Mesothelial cell of epicardium (in vitro differentiated cells): ENCODE data around the gene ESRRG. TPM values are rescaled to one million over a fixed set of nuclear protein-coding genes. Genes with fewer than 3 reads are reported as not detected.

Experiments used
- DNase-seq, 2 experiments: peaks; one replicate each; pipeline ENCODE4 v3.0.0; 2021; ENCODE audit warnings: low spot score in 2 of 2; ENCODE audit not compliant: unreplicated experiment in 2 of 2
- H3K27ac Mint-ChIP-seq: 2 replicates; pipeline ENCODE4 v1.8.0; 2021; ENCODE audit warnings: mixed read lengths
- H3K27me3 Mint-ChIP-seq: 2 replicates; pipeline ENCODE4 v1.8.0; 2021; ENCODE audit warnings: low read depth, mixed read lengths
- H3K36me3 Mint-ChIP-seq: 2 replicates; pipeline ENCODE4 v1.8.0; 2021; ENCODE audit warnings: mixed read lengths
- H3K4me1 Mint-ChIP-seq: 2 replicates; pipeline ENCODE4 v1.8.0; 2021; ENCODE audit warnings: mixed read lengths
- H3K4me3 Mint-ChIP-seq: 2 replicates; pipeline ENCODE4 v1.8.0; 2021; ENCODE audit warnings: mild to moderate bottlenecking, moderate library complexity, mixed read lengths
- H3K9me3 Mint-ChIP-seq: 2 replicates; pipeline ENCODE4 v1.8.0; 2021; ENCODE audit warnings: mixed read lengths
- CTCF ChIP-seq: fragments of 200-600 bp; sonication (generic); IDR thresholded peaks from one replicate; pipeline ENCODE4 v1.5.0; 2021; ENCODE audit warnings: antibody characterized with exemption; ENCODE audit not compliant: unreplicated experiment
- total RNA-seq: library from RNA; stranded (reverse); gene quantifications from 3 replicates; pipeline ENCODE4 v1.2.1, GENCODE V29; 2021

Gene ESRRG
- total RNA-seq, 1 donor from 2014 or later, result 11.0 TPM

GRCh38 chr1:216739793-216740192 lies 16.6 kb upstream of the ESRRG start:
- TF ChIP-seq CTCF, result no peak
- Mint-ChIP-seq H3K27me3 (peaks cover 2% of the 10 kb centered on the region), H3K27ac (no peak overlapping the region), H3K36me3 (no peaks in the 10 kb centered on the region), H3K4me1 (peaks cover 10% of the 10 kb centered on the region), H3K9me3 (peaks cover 4% of the 10 kb centered on the region), H3K4me3 (no peak overlapping the region)
- no peak for DNase-seq

DNA sequence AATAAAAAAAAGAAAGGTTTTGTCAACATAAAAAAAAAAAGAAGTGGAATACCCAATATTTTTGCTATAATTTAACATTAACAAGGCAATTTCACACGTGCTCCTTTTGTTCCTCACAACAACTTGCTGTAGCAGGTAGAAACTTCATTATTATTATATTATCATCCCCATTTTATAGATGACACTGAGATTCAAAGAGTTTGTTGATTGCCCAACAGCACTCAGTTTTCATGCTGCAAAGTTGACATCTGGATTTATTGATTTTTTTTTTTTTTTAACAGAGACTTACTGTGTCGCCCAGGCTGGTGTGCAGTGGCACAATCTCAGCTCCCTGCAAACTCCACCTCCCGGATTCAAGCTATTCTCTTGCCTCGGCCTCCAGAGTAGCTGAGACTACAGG lies 8.9 kb upstream of the ESRRG start:
- H3K36me3 Mint-ChIP-seq, result no peaks in the 10 kb centered on the region
- DNase-seq, result no peak
- H3K27ac Mint-ChIP-seq, result no peak overlapping the region
- peaks cover 6% of the 10 kb centered on the region for H3K27me3 Mint-ChIP-seq
- peaks cover 2% of the 10 kb centered on the region for H3K4me1 Mint-ChIP-seq
- TF ChIP-seq CTCF, result no peak
- H3K4me3 Mint-ChIP-seq, result no peak overlapping the region
- no peaks in the 10 kb centered on the region for H3K9me3 Mint-ChIP-seq

- no peak for DNase-seq
- peaks cover 2% of the 10 kb centered on the region for H3K4me1 Mint-ChIP-seq
- no peaks in the 10 kb centered on the region for H3K36me3 Mint-ChIP-seq
- H3K9me3 Mint-ChIP-seq, result no peaks in the 10 kb centered on the region
- no peak for TF ChIP-seq CTCF
- no peak overlapping the region for H3K27ac Mint-ChIP-seq
- no peak overlapping the region for H3K4me3 Mint-ChIP-seq
- H3K27me3 Mint-ChIP-seq, result peaks cover 7% of the 10 kb centered on the region
Observed at GRCh38 chr1:216731562-216731961, 8.3 kb upstream of the ESRRG start.

GRCh38 chr1:216726435-216726834 lies 3.2 kb upstream of the ESRRG start:
- no peaks in the 10 kb centered on the region for H3K36me3 Mint-ChIP-seq
- H3K27ac Mint-ChIP-seq, result no peak overlapping the region
- no peak overlapping the region for H3K4me3 Mint-ChIP-seq
- peaks cover 30% of the 10 kb centered on the region for H3K4me1 Mint-ChIP-seq
- no peak for DNase-seq
- H3K9me3 Mint-ChIP-seq, result no peaks in the 10 kb centered on the region
- TF ChIP-seq CTCF, result peak; percentile 52
- peaks cover 14% of the 10 kb centered on the region for H3K27me3 Mint-ChIP-seq

DNA sequence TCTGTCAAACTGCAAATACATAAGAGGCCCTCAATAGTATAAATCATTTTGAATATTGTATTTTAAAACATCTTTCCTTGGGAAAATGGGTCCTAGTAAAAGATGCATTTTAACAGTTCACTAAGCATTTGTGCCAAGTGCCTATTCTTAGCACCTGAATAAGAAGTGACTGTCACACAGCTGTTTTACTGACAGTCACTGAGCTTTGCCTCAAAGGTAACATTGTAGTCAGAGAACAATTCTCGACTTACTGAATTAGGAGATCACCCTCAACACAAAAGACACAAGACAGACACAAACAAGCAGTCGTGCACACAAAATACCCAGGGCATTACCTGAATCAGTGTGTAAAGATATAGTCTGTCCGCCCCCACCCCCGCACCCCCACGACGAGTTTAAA lies 408 bp downstream of the ESRRG start:
- peak overlapping the region; percentile 97 for H3K27ac Mint-ChIP-seq
- peaks cover 14% of the 10 kb centered on the region for H3K27me3 Mint-ChIP-seq
- no peak for TF ChIP-seq CTCF
- DNase-seq, result no peak
- no peaks in the 10 kb centered on the region for H3K36me3 Mint-ChIP-seq
- no peaks in the 10 kb centered on the region for H3K9me3 Mint-ChIP-seq
- peak overlapping the region; percentile 91 for H3K4me3 Mint-ChIP-seq
- H3K4me1 Mint-ChIP-seq, result peaks cover 53% of the 10 kb centered on the region

- Mint-ChIP-seq H3K4me1 (peaks cover 58% of the 10 kb centered on the region), H3K9me3 (no peaks in the 10 kb centered on the region), H3K27me3 (peaks cover 8% of the 10 kb centered on the region), H3K27ac (peak overlapping the region; percentile 69), H3K36me3 (no peaks in the 10 kb centered on the region), H3K4me3 (peak overlapping the region; percentile 91)
- no peak for TF ChIP-seq CTCF
- no peak for DNase-seq
Observed at GRCh38 chr1:216721863-216722262, 1.4 kb downstream of the ESRRG start.
